Testis (tissue), 2 donors: Measurements from ENCODE around the gene ASCC1.

Source experiments
- CTCF ChIP-seq, 3 experiments: fragments of 450-650 bp in 2 of 3; fragments of 200-600 bp in 1 of 3; sonication (generic) in 1 of 3; IDR thresholded peaks; one replicate each; pipeline ENCODE4 v1.5.1; 2016 to 2019; ENCODE audit warnings: antibody characterized with exemption in 3 of 3, mild to moderate bottlenecking in 2 of 3, moderate library complexity in 1 of 3
- POLR2A ChIP-seq: fragments of 450-650 bp; IDR thresholded peaks from one replicate; pipeline ENCODE4 v1.6.1; 2017; ENCODE audit warnings: antibody characterized with exemption, mild to moderate bottlenecking, moderate library complexity

GRCh38 chr10:72265508-72265907 lies 49.4 kb upstream of the ASCC1 start:
- TF ChIP-seq CTCF (IDR thresholded peaks at IDR 0.05), result no peak
- TF ChIP-seq POLR2A, result no peak
